Endothelial cell of umbilical vein (primary cell): ENCODE data around the gene FMNL2.

ENCODE experiments used
- CTCF ChIP-seq, 2 donors: IDR thresholded peaks; 1 replicate in 1 of 2; 2 replicates in 1 of 2; pipeline ENCODE4 v1.5.1; 2011; ENCODE audit warnings: low read length in 2 of 2, mild to moderate bottlenecking in 2 of 2, moderate library complexity in 2 of 2, control low read depth in 1 of 2, inconsistent platforms in 1 of 2, low read depth in 1 of 2; ENCODE audit not compliant: insufficient read depth in 1 of 2; ENCODE audit errors: extremely low read depth in 1 of 2
- EZH2 ChIP-seq: IDR thresholded peaks from 2 replicates; pipeline ENCODE4 v1.6.1; 2012; ENCODE audit warnings: borderline replicate concordance, low read depth, mild to moderate bottlenecking, moderate library complexity, low read length, inconsistent platforms; ENCODE audit not compliant: severe bottlenecking
- MYC ChIP-seq: IDR thresholded peaks from one replicate; pipeline ENCODE4 v1.6.1; 2011; ENCODE audit warnings: mild to moderate bottlenecking, low read depth, low read length

DNA sequence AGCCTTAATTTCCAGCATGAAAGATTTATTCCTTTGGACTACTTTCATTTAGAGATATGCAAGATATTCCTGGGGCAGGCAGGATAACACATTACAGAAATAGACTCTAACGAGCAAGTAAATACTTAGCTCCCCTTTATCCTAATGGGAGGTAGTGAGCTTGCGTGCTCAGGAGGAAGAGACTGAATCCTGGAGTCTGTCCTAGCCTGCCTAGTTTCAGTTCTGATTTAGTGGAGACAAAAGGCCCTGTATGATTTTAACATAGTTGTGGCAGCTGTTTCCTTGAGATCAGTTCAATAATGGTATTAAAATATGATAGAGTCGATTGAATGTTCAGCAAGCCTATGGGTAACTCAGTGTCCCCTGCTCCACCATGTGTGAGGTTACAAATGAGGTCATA is 109.5 kb downstream of the FMNL2 start:
- TF ChIP-seq CTCF (IDR thresholded peaks at IDR 0.05; ENCODE audit: extremely low read depth in 1 of 2, insufficient read depth in 1 of 2, low read depth in 1 of 2, low read length in 2 of 2), result no peak
- no peak for TF ChIP-seq MYC
- no peak for TF ChIP-seq EZH2
